GM18526 (cell line): ENCODE data around the gene CADPS2.

Source experiments
- POLR2A ChIP-seq: IDR thresholded peaks from 3 replicates; pipeline ENCODE4 v1.6.1; 2011; ENCODE audit not compliant: insufficient read length; ENCODE audit errors: extremely low read depth

The CADPS2 gene

GRCh38 chr7:122829962-122830361 lies 56.3 kb downstream of the CADPS2 start:
- no peak for TF ChIP-seq POLR2A

- no peak for TF ChIP-seq POLR2A
Observed at GRCh38 chr7:122827763-122828162, 58.5 kb downstream of the CADPS2 start.

GRCh38 chr7:122813845-122814244 lies 72.4 kb downstream of the CADPS2 start:
- TF ChIP-seq POLR2A, result no peak

- no peak for TF ChIP-seq POLR2A
Observed at GRCh38 chr7:122803851-122804250, 82.4 kb downstream of the CADPS2 start.

- TF ChIP-seq POLR2A, result no peak
Observed at GRCh38 chr7:122803323-122803722, 82.9 kb downstream of the CADPS2 start.

- no peak for TF ChIP-seq POLR2A
Observed at GRCh38 chr7:122802301-122802751, 83.9 kb downstream of the CADPS2 start.

GRCh38 chr7:122791959-122792545 lies 94.2 kb downstream of the CADPS2 start:
- no peak for TF ChIP-seq POLR2A

GRCh38 chr7:122790591-122790990 lies 95.7 kb downstream of the CADPS2 start:
- no peak for TF ChIP-seq POLR2A

GRCh38 chr7:122790132-122790531 lies 96.1 kb downstream of the CADPS2 start:
- no peak for TF ChIP-seq POLR2A

GRCh38 chr7:122789156-122789555 lies 97.1 kb downstream of the CADPS2 start:
- no peak for TF ChIP-seq POLR2A

GRCh38 chr7:122770686-122771335 lies 115.4 kb downstream of the CADPS2 start:
- TF ChIP-seq POLR2A, result no peak

GRCh38 chr7:122768827-122769226 lies 117.4 kb downstream of the CADPS2 start:
- TF ChIP-seq POLR2A, result no peak

GRCh38 chr7:122767339-122767738 lies 118.9 kb downstream of the CADPS2 start:
- no peak for TF ChIP-seq POLR2A

- TF ChIP-seq POLR2A, result no peak
Observed at GRCh38 chr7:122766593-122766992, 119.7 kb downstream of the CADPS2 start.

GRCh38 chr7:122764902-122765301 lies 121.4 kb downstream of the CADPS2 start:
- TF ChIP-seq POLR2A, result no peak

GRCh38 chr7:122764020-122764419 lies 122.2 kb downstream of the CADPS2 start:
- no peak for TF ChIP-seq POLR2A

GRCh38 chr7:122762071-122762470 lies 124.2 kb downstream of the CADPS2 start:
- no peak for TF ChIP-seq POLR2A
